HG03460 (cell line): ENCODE results near the gene CEMIP.

Source experiments
- ATAC-seq: cut with Tn5 transposase; IDR thresholded peaks from one replicate; pipeline ENCODE4 v1.9.1; 2021; ENCODE audit not compliant: unreplicated experiment

Gene CEMIP

DNA sequence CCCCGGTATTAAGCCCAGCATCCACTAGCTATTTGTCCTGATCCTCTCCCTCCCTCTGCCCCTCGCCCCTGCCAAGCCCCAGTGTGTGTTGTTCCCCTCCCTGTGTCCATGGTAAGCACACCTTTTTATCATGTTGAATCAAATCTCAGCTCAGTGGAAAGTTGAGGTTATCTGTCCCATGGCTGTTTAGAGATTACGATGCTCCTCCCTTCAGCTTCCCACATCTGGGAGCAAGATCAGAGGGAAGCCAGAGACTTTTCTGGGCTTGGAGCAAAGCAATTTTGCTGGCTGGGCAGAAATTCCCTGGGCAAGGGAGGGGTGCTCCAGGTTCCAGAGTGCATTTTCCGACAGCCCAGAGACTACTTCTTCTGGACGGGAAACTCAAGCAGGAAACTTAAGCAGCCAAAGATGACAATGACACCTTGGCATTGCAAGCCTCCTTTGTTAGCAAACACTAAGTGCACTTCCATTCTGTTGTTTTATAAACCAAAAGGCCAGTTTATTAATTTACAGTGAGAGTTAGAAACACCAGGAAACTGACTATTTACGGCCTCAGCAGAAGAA, 105.9 kb downstream of the CEMIP start:
- ATAC-seq, result no peak

DNA sequence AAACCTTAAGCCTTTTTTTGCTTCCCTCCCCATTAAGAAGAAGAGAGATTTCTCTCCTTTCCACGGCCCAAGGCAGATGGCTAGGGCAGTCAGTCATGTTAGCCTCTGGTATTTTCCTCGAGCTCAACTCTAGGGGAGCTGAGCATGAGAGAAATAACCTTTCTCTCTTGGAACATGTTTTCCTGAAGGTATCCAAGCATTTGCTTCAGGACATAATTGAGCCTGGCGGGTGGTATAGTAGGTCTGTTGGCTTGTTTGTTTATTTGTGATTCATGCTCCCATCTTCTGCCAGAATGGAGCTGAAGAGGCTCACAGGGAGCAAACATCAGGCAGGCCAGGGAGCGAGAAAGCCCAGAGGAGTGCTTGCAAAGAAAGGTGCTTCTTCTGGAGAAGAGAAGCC, 108.0 kb downstream of the CEMIP start:
- no peak for ATAC-seq

DNA sequence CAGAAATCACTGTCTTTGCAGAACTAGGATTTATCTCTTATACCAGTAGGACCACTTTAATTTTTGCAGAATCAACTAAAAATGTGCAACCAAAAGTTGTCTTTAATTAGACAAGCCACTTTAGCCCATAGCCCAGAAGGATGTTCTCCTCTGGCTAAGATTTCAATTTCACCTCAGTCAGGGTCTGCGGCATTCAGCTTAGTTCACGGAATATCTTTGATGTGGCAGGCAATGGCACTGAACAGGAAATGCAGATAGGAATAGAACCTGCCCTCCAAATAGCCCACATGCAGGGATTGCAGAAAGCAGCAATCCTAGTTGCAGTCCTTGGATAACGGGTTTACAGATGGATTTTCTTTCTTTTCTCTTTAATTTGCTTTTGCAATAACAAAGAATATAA, 109.7 kb downstream of the CEMIP start:
- ATAC-seq, result no peak

DNA sequence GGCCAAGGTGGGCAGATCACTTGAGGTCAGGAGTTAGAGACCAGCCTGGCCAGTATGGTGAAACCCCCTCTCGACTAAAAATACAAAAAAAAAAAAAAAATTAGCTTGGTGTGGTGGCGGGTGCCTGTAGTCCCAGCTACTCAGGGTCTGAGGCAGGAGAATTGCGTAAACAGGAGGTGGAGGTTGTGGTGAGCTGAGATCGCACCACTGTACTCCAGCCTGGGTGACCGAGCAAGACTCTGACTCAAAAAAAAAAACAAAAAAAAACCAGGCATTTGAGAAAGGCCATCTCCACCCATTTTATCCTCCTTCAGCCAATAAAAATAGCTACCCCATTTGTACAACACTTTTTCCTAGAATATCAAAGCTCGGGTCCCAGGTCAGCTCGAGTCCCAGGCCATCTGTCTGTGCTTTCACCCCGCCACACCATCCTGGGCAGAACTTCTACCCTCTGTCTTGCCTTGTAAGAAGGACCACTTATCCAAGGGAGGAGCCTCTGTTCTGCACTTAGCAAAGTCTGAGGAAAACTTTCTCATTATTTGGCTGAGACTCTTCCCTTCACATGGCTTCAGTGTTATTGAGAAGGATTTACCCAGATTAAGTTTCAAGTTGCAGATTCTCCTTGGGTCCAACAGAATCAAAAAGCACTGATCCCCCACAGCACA, 111.3 kb downstream of the CEMIP start:
- no peak for ATAC-seq

DNA sequence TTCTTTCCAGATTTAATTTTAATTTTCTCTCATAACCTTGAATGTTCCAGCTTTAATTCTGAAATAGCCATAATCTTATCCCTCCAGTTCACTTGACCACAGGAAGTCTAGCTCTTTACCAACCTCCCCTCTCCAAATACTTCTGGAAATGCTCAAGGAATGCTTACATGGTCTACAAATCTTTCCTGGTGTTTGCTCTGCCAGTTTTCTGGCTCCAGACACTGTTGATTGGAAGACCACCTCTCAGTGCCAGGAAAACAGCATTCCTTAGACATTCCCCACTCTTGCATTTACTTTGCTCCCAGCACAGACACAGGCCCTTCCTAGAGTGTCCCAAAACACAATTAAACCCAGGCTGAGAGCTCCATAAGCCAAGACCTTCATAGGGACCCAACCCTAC, 111.8 kb downstream of the CEMIP start:
- no peak for ATAC-seq

DNA sequence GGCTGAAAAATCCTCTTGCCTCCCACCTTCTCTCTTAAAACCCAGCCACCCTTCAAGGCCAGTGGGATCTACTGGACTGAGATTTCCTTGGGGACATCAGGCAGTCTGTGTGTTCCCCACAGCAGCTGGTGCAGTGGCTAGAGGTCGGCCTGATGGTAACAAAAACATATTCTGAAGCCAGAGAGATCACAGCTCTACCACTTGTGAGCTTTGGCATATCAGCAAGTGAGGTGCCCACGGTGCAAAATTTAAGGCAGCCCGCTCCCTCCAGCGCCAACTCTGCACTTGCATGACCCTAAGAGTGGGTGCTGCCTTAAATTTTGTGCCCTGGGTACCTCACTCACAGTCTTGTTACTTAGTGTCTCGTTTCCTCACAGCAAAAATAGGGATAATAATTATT, 113.2 kb downstream of the CEMIP start:
- no peak for ATAC-seq

DNA sequence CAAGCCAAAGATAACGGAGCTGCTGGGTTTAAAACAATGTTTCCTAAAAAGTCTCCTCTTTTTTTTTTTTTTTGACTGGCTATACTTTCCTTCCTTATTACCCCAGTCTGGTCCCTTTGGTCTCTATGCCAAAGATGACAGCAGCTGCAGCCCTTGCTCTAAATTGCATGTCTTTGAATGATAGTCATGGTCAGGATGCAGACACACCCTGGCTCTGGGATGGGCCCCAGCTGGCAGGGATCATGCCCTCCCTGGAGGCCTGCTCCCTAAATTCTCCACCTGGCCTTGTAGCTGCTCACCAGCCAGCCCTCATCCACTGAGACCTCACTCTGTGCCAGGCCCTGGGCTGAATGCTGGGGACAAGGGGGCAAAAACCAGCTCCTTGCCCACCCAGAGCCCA, 114.6 kb downstream of the CEMIP start:
- no peak for ATAC-seq

DNA sequence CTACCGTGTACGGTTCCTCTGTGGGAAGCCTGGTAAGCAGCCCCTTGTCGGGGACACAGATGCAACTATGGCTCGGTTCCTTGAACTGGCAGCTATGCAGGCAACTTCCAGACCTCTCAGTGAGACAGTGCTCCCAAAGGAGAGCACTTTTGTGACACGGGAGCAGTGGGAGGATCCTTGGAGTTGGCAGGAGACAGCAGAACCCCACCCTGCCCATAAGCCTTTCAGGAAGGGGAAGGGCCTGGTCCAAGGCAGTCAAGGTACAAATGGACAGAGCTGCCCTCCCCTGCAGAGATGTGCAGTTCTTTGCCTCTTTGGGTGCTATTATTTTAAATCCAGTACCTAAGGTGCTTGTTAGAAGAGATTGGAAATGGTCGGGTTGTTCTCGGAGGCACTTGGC, 115.9 kb downstream of the CEMIP start:
- no peak for ATAC-seq

DNA sequence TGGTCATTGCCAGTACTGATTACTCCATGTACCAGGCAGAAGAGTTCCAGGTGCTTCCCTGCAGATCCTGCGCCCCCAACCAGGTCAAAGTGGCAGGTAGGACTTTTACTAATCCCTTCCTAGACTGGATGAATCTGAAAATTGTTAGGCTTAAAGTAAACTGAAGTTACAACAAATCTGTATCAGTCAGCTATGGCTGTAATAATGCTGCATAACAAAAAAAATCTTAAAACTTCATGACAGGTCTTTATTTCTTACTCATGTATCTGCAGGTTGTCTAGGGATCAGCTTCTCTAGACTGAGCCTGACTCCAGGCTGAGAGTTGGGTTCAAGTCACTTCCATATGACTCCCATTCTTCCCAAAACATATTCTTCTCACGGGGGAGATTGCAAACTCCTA, 116.8 kb downstream of the CEMIP start:
- no peak for ATAC-seq

DNA sequence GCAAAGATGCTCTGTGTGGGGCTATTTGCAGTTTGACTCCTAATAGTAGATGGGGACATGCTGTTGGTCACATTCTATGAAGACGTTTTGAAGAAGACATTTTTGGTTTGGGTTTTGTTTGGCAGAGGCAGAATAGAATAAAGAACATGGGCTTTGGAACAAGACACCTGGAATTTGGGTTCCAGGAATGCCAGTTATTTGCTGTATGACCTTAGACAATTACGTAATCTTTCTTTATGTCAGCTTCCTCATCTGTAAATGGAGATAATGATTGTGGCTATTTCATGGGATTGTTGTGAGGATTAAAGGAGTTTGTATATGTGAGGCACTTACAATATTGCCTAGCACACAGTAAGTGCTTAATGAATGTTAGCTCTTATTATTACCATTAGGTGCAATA, 118.9 kb downstream of the CEMIP start:
- no peak for ATAC-seq

DNA sequence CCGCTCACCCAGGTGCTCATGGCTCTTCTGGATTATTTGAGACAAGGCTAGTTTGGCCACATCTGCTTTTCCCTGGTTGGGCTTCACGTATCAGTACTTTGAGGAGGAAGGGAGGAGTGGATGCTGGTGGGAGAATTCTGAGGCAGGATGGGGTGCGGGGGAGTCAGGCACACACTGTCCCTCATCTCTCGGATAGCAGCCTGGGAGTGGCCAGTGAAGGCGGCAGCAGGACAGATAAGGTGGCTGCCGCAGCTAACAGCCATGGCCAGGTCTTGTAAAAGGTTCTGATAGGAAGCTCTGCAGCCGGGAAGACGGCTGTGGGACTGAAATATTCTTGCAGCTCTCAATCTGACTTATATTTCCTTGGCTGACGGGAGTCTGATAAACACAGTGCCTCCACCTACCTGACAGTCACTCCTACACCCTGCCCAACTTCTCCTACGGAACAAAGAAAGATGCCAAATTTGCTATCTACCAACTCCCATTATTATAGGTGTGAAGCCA, 123.2 kb downstream of the CEMIP start:
- no peak for ATAC-seq

DNA sequence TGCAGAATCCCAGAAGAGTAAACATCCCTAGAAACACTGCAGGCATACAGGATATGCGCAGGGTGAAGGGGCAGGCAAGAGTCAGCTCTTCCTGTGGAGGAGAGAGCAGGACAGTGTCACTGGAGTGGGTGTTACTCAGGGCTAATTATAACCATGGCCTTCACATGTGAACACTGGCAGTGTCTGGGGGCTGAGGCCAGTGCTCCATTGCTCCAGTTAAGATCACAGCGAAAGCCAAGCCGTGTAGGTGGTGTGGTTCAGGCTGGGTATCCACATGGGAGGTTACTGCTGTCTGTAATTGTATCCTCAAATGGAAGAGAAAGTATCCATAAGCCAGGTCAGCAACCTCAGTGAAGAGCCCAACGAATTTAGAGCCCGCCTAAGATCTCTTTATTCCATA, 125.8 kb downstream of the CEMIP start:
- ATAC-seq, result no peak

DNA sequence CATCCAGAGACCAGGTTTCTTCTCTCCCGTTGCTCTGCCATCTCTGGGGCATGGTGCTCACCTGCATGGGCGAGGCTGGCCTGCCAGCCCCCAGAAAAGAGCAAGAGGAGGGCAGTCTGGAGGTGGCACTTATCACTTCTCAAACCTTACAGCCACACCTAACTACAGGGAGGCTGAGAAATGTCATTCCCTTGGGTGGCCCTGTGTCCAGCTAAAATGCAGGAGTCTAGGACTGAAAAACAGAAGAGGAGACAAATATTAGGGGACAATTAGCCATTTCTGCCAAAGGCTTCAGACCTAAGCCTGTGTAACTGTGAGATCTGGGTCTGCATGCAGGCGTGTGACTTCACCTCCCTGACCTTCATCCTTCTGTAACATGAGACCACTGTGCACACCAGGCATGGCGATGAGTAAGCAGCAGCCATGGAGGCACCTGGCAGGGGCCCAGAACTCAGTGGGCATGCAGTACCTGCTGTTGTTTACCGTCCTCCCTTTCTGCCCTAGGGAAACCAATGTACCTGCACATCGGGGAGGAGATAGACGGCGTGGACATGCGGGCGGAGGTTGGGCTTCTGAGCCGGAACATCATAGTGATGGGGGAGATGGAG, 127.1 kb downstream of the CEMIP start:
- no peak for ATAC-seq

DNA sequence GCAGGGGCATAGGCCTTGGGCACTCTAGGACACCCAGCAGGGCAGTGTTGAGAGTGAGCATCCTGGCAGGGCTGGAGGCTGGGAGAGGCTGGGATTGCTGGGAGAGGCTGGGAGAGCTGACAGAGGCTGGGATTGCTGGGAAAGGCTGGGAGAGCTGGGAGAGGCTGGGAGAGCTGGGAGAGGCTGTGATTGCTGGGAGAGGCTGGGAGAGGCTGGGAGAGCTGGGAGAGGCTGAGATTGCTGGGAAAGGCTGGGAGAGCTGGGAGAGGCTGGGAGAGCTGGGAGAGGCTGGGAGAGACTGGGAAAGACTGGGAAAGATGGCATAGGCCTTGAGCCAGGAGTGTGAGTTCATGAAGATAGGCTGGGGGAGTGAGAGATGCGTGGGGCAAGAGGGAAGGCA, 132.7 kb downstream of the CEMIP start:
- ATAC-seq, result no peak

DNA sequence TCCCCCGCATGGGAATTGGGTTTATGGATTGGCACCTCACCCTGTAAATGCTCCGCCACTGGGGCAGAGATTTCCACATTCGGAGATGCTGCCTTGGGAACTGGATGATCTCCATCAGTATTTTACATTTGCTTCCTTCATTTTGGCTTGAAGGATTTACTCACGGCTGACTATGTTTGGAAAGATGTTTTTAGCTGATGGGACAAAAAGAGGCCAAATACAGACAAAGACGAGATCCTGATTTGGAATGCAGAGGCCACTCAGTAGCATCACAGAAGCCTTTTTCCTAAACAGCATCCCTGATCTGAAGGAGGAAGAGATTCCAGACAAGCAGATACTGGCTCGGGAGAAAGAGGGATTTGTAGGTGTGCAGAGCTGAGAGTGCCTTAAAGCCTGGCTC, 133.5 kb downstream of the CEMIP start:
- ATAC-seq, result no peak

DNA sequence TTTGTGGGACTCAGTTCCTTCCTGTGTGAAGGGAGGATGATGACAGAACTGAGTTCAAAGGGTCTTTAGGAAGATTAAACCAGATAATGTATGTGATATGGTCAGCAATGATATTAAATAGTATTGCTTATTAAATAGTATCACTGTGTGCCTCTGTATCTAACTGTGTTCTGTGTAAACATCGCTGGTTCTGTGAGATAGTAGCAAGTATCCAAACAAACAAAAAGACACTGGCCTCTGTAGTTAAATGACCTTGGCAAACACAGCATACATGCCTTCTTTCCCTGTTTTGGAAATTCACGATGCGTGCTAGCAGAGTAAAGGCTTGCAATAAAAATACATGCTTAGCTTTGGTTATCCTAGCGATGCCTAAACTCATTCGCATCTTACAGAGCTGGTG, 134.4 kb downstream of the CEMIP start:
- no peak for ATAC-seq

DNA sequence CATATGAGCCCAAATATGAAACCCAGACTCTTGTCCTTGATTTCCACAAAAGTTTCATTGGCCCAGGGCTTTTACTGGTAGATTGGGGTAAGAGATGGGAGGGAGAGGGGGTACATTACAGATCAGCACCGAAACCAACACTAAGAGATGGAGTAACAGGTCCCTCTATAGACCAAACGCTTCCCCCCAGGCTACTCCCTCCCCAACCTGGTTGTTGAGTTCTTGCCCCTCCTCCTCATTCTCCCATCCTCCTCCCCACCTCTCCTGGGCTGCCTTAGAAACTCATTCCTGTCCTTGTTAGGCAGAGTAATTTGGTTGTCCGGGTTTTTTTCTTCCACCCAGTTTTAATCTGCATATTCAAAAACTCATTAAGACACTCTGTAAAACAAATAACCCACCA, 136.3 kb downstream of the CEMIP start:
- ATAC-seq, result no peak

DNA sequence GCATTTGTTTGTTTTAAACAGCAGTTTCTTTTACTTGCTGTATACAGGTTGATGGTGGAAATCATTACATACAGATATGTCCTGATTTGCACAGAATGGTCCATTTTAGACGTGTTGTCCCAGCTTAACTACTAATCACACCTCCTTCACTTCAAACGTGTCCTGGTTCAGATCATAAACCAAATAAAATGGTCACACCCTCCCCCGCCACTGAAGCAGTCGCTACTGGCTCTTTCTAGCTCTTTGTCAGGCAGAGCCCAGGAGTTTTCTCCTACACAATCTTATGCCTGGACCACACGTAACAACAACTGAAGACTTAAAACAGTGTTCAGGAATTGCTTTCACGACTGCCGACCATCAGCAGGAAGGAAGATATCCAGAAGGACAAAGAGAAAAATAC, 136.9 kb downstream of the CEMIP start:
- ATAC-seq, result no peak

DNA sequence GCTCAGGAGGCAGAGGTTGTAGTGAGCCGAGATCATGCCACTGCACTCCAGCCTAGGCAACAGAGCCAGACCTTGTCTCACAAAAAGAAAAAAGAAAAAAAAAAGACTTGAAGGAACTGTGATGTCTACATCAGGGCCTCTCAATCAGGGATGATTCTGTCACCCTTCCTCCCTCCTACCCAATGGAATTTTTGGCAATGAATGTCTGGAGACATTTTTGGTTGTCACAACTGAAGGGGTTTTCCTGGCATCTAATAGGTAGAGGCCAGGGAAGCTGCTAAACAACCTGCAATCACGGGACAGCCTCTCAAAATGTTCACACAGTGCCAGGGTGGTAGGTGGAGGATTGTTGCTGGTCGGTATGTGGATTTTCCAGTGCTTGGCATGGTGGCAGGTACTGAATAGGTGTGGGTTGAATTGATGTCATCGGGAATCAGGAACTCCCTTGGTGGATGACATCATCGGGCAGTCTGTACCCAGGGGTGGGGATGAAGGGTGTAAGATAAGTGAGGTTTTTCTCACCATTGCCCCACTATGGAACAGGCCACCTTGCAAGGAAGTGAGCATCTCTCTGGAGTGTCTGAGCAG, 139.1 kb downstream of the CEMIP start:
- ATAC-seq, result no peak

DNA sequence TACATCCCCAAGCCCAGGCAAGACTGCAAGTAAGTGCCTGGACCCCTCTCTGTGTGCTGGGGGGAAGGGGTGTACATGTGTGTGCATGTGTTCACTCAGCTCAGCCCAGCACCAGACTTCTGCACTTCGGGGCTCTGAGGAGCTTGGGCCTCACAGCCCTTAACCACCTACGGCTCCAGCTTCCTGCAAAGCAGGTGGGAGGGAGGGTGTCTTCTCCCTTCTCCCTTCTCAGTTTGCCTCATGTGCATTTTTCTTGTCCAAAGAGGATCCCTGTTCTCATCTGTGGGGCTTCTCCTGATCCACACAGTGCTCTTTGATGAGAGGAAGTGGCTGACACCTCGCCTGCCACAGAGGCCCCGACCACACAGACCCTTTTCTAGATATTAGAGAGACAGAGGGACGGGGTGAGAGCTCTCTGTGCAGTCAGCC, 141.1 kb downstream of the CEMIP start:
- no peak for ATAC-seq

DNA sequence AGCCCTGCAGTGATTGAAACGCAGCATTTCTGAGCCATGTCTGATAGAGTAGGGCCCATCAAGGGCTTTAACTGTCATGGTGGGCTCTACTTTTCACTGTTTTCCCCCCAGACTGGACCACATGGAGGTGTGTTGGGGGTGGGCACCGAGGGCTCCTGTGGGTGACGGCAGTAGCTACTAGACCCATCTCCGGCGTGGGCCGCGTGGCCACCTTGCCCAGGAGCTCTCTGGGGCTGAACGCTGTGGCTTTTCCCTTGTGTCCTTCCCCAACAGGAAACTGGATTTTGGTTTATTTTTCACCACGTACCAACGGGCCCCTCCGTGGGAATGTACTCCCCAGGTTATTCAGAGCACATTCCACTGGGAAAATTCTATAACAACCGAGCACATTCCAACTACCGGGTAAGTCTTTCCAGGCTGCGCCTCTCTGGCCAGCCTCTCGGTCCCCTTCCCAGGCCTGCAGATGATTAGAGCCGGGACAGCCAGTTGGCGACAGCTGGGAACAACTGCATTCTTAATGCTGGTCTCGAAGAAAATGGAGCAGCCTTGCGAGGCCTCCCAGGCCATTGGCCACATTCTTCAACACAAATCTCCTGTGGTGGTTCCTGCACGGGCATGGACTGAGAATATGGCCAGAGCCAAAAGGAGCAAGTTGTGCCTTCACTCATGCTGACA, 142.7 kb downstream of the CEMIP start:
- ATAC-seq, result no peak

DNA sequence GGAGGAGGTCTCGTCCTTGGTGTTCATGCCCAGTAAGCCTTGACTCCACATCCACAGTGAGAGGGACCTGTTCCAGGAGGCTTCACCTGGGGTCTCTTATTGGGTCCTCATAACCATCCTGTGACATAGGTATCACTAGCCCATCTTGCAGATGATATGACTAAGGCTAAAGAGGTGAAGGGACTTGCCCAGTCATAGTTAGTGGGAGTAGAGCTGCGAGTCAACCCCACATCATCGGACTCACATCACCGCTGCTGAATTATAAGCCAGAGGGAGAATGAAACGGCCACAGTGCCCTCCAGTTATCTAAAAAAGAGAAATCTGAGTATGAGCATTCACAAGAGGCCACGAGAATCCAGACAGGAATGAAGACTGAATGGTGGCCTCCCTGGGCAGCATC, 144.5 kb downstream of the CEMIP start:
- no peak for ATAC-seq
